ENCODE results near the gene ANKMY2.

The ANKMY2 gene

GRCh38 chr7:16564023-16564380 lies 81.6 kb downstream of the ANKMY2 start:
- DNase-seq, result no peak

- no peak for DNase-seq
These were observed 82.1 kb downstream of the ANKMY2 start for GRCh38 chr7:16563281-16564022.

GRCh38 chr7:16562456-16563220 lies 82.9 kb downstream of the ANKMY2 start:
- DNase-seq, result no peak

GRCh38 chr7:16561943-16562342 lies 83.6 kb downstream of the ANKMY2 start:
- no peak for DNase-seq

GRCh38 chr7:16559497-16560179 lies 85.9 kb downstream of the ANKMY2 start:
- no peak for DNase-seq

GRCh38 chr7:16558761-16559302 lies 86.7 kb downstream of the ANKMY2 start:
- DNase-seq, result no peak

GRCh38 chr7:16556359-16556758 lies 89.2 kb downstream of the ANKMY2 start:
- DNase-seq, result no peak

GRCh38 chr7:16554518-16555236 lies 90.9 kb downstream of the ANKMY2 start:
- no peak for DNase-seq

- DNase-seq, result no peak
These were observed 94.9 kb downstream of the ANKMY2 start for GRCh38 chr7:16550671-16551070.
